ENCODE data around the gene MOSPD2.

DNA sequence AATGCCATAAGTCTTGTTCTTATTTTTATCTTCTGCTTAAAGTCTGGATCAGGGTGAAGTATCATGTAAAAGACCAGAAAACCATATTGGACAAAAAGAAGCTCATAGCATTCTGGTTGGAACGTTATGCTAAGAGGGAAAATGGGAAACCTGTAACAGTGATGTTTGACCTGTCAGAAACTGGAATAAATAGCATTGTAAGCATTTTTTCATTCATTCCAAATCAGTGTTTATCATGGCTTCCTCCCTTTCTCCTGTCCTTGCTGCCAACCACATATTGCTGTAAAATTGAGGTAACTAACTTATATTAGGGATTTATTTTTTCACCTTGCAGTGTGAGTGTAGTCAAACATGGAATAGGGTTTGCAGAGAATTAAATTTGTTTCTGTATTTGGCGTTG, 23.8 kb downstream of the MOSPD2 start:
- TF ChIP-seq SUZ12 (IDR thresholded peaks at IDR 0.05; ENCODE audit: extremely low read depth, insufficient read depth, insufficient read length) (no peak), YY1 (IDR thresholded peaks at IDR 0.05; ENCODE audit: insufficient read depth, insufficient read length) (no peak)
